GM15510 (cell line): Measurements from ENCODE around the gene FAM222B.

Experiments used
- POLR2A ChIP-seq: IDR thresholded peaks from 3 replicates; pipeline ENCODE4 v1.6.1; 2011; ENCODE audit warnings: borderline replicate concordance; ENCODE audit not compliant: insufficient read length; ENCODE audit errors: extremely low read depth

FAM222B gene

GRCh38 chr17:28710861-28711722 lies 131.5 kb downstream of the FAM222B start:
- peak; percentile 71 for TF ChIP-seq POLR2A

GRCh38 chr17:28707339-28707720 lies 135.3 kb downstream of the FAM222B start:
- TF ChIP-seq POLR2A, result no peak

- no peak for TF ChIP-seq POLR2A
Observed at GRCh38 chr17:28706471-28707338, 135.9 kb downstream of the FAM222B start.
